GM12878 (cell line): Measurements from ENCODE around the gene DARS1. TPM values are rescaled to one million over a fixed set of nuclear protein-coding genes. Genes with fewer than 3 reads are reported as not detected.

Experiments
- ASH2L ChIP-seq: fragments of 300-600, 200-600 bp; sonication (generic); IDR thresholded peaks from 2 replicates; pipeline ENCODE4 v1.6.1; 2017; ENCODE audit warnings: low read depth, mild to moderate bottlenecking, borderline replicate concordance
- BRCA1 ChIP-seq: IDR thresholded peaks from 2 replicates; pipeline ENCODE4 v1.6.1; 2011; ENCODE audit warnings: low read depth, low read length, improper control_type of control experiment
- GABPA ChIP-seq: IDR thresholded peaks from 2 replicates; pipeline ENCODE4 v1.6.1; 2014; ENCODE audit warnings: antibody characterized with exemption, low read depth, mild to moderate bottlenecking, inconsistent platforms
- HCFC1 ChIP-seq: fragments of 150-350 bp; IDR thresholded peaks from 2 replicates; pipeline ENCODE4 v1.6.1; 2014; ENCODE audit warnings: low read length
- MYC ChIP-seq: IDR thresholded peaks from 2 replicates; pipeline ENCODE4 v1.6.1; 2011; ENCODE audit warnings: mild to moderate bottlenecking, low read length, moderate library complexity, inconsistent platforms; ENCODE audit not compliant: insufficient read depth, insufficient replicate concordance, insufficient read length, severe bottlenecking
- NR2F1 ChIP-seq: fragments of 450-650 bp; conservative IDR thresholded peaks from 2 replicates; pipeline ENCODE4 v1.6.1; 2017; ENCODE audit warnings: mild to moderate bottlenecking
- PML ChIP-seq: IDR thresholded peaks from 2 replicates; pipeline ENCODE4 v1.6.1; 2012; ENCODE audit warnings: low read length, inconsistent platforms
- POLR2A ChIP-seq: IDR thresholded peaks from 2 replicates; pipeline ENCODE4 v1.6.1; 2011; ENCODE audit warnings: low read depth, mild to moderate bottlenecking, low read length
- RCOR1 ChIP-seq: conservative IDR thresholded peaks from 2 replicates; pipeline ENCODE4 v1.6.1; 2012; ENCODE audit warnings: low read depth, low read length, improper control_type of control experiment
- RFX5 ChIP-seq: IDR thresholded peaks from 2 replicates; pipeline ENCODE4 v1.6.1; 2011; ENCODE audit warnings: low read depth, low read length, improper control_type of control experiment
- SMAD5 ChIP-seq: IDR thresholded peaks from 2 replicates; pipeline ENCODE4 v1.6.1; 2016; ENCODE audit warnings: antibody characterized with exemption, low read depth
- TARDBP ChIP-seq: IDR thresholded peaks from 2 replicates; pipeline ENCODE4 v1.6.1; 2016; ENCODE audit warnings: borderline replicate concordance
- ZNF207 ChIP-seq: fragments of 450-650 bp; IDR thresholded peaks from 2 replicates; pipeline ENCODE4 v1.6.1; 2014; ENCODE audit warnings: antibody characterized with exemption, mild to moderate bottlenecking, borderline replicate concordance
- ZNF217 ChIP-seq: fragments of 450-650 bp; IDR thresholded peaks from 2 replicates; pipeline ENCODE4 v1.6.1; 2017; ENCODE audit warnings: antibody characterized with exemption, mild to moderate bottlenecking
- ZNF384 ChIP-seq: IDR thresholded peaks from 2 replicates; pipeline ENCODE4 v1.6.1; 2012; ENCODE audit warnings: low read depth, mild to moderate bottlenecking, low read length, improper control_type of control experiment, borderline replicate concordance
- polyA plus RNA-seq, 11 experiments: library from polyadenylated mRNA; depleted of rRNA in 4 of 11; unstranded in 6 of 11; stranded (reverse) in 5 of 11; fragments of >200 nt; fragmentation: Nextera tagmentation in 4 of 11; fragmentation: Illumina TruSeq in 1 of 11; extraction: Ambion mirVana in 4 of 11; extraction: Trizol in 1 of 11; gene quantifications; 1 replicate in 1 of 11; 2 replicates in 10 of 11; pipeline versions ENCODE4 v1.2.1 to v1.2.3, GENCODE V29; 2011 to 2016; ENCODE audit warnings: inconsistent platforms in 2 of 11, missing spikeins in 2 of 11, low read depth in 1 of 11
- total RNA-seq, 4 experiments: library from RNA; depleted of rRNA in 3 of 4; stranded (reverse); fragments of >200 nt in 3 of 4; fragmentation: Illumina TruSeq in 1 of 4; extraction: Trizol in 1 of 4; gene quantifications; 2 replicates each; pipeline versions ENCODE4 v1.2.1 to v1.2.3, GENCODE V29; 2013 to 2021
- TF ChIP-seq, protein P1 (sequence below): fragments of 150-350 bp; IDR thresholded peaks from 2 replicates; pipeline ENCODE4 v1.6.1; 2016; ENCODE audit warnings: low read depth, low read length
- TF ChIP-seq, protein P2 (sequence below): fragments of 450-650 bp; IDR thresholded peaks from 2 replicates; pipeline ENCODE4 v1.6.1; 2016; ENCODE audit warnings: mild to moderate bottlenecking, moderate library complexity, borderline replicate concordance
- TF ChIP-seq, protein P3 (sequence below): IDR thresholded peaks from 2 replicates; pipeline ENCODE4 v1.6.1; 2012; ENCODE audit warnings: low read depth, low read length, improper control_type of control experiment
- TF ChIP-seq, protein P4 (sequence below): fragments of 450-650 bp; conservative IDR thresholded peaks from 2 replicates; pipeline ENCODE4 v1.6.1; 2017; ENCODE audit warnings: mild to moderate bottlenecking, moderate library complexity

DARS1 gene
- total and polyA plus RNA-seq, 10 of the 15 experiments (the other 5 are each of a cell fraction or from before 2014, with no cell fraction given) = 91.0 to 387 (median 137) TPM

DNA sequence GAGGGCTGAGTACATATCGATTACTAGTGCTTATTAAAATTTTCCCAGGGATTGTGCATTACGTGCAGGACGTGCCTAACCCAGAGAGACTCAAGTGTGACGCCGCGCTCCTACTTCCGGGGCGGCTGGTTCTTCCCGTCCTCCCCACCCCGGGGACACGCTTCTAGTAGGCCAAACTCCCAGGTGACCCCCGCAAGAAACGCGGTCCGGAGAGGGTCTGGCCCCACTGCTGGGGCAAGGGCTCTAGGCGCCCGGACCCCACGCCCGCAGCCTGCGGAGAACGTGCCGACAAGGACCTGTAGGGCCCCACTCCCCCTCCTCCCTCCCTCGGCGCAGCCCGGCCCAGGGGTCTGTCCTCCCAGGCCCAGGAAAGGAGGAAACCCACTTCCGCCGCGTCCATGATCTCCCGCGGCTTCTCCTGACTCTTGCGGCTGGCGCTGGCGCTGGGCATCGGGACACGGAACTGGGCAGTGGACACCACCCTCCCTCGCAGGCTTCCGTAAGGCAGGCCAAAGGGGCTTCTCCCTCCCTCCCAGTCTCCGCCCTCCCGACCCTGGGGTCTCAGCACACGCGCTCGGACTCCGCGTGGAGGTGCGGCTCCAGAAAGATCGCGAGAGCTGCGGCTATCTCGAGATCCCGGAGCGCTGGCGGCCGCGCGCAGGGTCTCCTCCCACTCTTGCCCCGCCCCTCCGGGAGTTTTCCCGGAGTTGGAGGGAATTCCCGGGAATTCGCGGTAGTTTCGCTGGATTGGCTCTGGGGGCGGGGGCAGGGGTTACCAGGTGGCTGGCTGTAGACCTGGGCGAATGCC is at the start of gene DARS1 (continued):
- TF ChIP-seq GABPA = peak; percentile 64; the same call in 1 of the 2 replicates
- peak; percentile 25; the same call in 1 of the 2 replicates for TF ChIP-seq SMAD5
- TF ChIP-seq HCFC1 = peak; percentile 36
- peak; percentile 99 for TF ChIP-seq RCOR1
- peak; percentile 96 for TF ChIP-seq NR2F1
- TF ChIP-seq PML = peak; percentile 91
- no peak for TF ChIP-seq TARDBP
- TF ChIP-seq ASH2L = no peak; the same call in 1 of the 2 replicates
- TF ChIP-seq, protein P1, sequence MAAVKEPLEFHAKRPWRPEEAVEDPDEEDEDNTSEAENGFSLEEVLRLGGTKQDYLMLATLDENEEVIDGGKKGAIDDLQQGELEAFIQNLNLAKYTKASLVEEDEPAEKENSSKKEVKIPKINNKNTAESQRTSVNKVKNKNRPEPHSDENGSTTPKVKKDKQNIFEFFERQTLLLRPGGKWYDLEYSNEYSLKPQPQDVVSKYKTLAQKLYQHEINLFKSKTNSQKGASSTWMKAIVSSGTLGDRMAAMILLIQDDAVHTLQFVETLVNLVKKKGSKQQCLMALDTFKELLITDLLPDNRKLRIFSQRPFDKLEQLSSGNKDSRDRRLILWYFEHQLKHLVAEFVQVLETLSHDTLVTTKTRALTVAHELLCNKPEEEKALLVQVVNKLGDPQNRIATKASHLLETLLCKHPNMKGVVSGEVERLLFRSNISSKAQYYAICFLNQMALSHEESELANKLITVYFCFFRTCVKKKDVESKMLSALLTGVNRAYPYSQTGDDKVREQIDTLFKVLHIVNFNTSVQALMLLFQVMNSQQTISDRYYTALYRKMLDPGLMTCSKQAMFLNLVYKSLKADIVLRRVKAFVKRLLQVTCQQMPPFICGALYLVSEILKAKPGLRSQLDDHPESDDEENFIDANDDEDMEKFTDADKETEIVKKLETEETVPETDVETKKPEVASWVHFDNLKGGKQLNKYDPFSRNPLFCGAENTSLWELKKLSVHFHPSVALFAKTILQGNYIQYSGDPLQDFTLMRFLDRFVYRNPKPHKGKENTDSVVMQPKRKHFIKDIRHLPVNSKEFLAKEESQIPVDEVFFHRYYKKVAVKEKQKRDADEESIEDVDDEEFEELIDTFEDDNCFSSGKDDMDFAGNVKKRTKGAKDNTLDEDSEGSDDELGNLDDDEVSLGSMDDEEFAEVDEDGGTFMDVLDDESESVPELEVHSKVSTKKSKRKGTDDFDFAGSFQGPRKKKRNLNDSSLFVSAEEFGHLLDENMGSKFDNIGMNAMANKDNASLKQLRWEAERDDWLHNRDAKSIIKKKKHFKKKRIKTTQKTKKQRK = no peak
- peak; percentile 77; the same call in 1 of the 2 replicates for TF ChIP-seq ZNF207
- TF ChIP-seq, protein P2, sequence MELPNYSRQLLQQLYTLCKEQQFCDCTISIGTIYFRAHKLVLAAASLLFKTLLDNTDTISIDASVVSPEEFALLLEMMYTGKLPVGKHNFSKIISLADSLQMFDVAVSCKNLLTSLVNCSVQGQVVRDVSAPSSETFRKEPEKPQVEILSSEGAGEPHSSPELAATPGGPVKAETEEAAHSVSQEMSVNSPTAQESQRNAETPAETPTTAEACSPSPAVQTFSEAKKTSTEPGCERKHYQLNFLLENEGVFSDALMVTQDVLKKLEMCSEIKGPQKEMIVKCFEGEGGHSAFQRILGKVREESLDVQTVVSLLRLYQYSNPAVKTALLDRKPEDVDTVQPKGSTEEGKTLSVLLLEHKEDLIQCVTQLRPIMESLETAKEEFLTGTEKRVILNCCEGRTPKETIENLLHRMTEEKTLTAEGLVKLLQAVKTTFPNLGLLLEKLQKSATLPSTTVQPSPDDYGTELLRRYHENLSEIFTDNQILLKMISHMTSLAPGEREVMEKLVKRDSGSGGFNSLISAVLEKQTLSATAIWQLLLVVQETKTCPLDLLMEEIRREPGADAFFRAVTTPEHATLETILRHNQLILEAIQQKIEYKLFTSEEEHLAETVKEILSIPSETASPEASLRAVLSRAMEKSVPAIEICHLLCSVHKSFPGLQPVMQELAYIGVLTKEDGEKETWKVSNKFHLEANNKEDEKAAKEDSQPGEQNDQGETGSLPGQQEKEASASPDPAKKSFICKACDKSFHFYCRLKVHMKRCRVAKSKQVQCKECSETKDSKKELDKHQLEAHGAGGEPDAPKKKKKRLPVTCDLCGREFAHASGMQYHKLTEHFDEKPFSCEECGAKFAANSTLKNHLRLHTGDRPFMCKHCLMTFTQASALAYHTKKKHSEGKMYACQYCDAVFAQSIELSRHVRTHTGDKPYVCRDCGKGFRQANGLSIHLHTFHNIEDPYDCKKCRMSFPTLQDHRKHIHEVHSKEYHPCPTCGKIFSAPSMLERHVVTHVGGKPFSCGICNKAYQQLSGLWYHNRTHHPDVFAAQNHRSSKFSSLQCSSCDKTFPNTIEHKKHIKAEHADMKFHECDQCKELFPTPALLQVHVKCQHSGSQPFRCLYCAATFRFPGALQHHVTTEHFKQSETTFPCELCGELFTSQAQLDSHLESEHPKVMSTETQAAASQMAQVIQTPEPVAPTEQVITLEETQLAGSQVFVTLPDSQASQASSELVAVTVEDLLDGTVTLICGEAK = peak; percentile 39; the same call in 1 of the 2 replicates
- peak; percentile 95 for TF ChIP-seq POLR2A
- TF ChIP-seq ZNF217 = 0 out of 2 replicates have a peak, but pooled peaks have one; percentile 21
- TF ChIP-seq, protein P3, sequence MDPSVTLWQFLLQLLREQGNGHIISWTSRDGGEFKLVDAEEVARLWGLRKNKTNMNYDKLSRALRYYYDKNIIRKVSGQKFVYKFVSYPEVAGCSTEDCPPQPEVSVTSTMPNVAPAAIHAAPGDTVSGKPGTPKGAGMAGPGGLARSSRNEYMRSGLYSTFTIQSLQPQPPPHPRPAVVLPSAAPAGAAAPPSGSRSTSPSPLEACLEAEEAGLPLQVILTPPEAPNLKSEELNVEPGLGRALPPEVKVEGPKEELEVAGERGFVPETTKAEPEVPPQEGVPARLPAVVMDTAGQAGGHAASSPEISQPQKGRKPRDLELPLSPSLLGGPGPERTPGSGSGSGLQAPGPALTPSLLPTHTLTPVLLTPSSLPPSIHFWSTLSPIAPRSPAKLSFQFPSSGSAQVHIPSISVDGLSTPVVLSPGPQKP = peak; percentile 70; the same call in 1 of the 2 replicates
- peak; percentile 95 for TF ChIP-seq BRCA1
- TF ChIP-seq RFX5 = no peak
- TF ChIP-seq MYC = peak; percentile 63
- TF ChIP-seq, protein P4, sequence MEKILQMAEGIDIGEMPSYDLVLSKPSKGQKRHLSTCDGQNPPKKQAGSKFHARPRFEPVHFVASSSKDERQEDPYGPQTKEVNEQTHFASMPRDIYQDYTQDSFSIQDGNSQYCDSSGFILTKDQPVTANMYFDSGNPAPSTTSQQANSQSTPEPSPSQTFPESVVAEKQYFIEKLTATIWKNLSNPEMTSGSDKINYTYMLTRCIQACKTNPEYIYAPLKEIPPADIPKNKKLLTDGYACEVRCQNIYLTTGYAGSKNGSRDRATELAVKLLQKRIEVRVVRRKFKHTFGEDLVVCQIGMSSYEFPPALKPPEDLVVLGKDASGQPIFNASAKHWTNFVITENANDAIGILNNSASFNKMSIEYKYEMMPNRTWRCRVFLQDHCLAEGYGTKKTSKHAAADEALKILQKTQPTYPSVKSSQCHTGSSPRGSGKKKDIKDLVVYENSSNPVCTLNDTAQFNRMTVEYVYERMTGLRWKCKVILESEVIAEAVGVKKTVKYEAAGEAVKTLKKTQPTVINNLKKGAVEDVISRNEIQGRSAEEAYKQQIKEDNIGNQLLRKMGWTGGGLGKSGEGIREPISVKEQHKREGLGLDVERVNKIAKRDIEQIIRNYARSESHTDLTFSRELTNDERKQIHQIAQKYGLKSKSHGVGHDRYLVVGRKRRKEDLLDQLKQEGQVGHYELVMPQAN = 0 out of 2 replicates have a peak, but pooled peaks have one; percentile 62
- TF ChIP-seq ZNF384 = no peak
